SK-N-DZ (cell line): ENCODE measurements around the gene FAM107A. TPM values are rescaled to one million over a fixed set of nuclear protein-coding genes. Genes with fewer than 3 reads are reported as not detected.

ENCODE experiments used
- DNase-seq: peaks from one replicate; pipeline ENCODE4 v3.0.0-alpha.2; 2015; ENCODE audit warnings: low spot score
- polyA plus RNA-seq, 2 experiments: library from polyadenylated mRNA; depleted of rRNA; stranded (reverse); fragments of >200 nt; gene quantifications; 2 replicates each; pipeline ENCODE4 v1.2.3, GENCODE V29; 2014

The FAM107A gene
- polyA plus RNA-seq (2014; cell fraction: cytosol; rRNA removed): 0.13 TPM in 1 of 2 replicates, not detected in the other
- 0.15 TPM in 1 of 2 replicates, not detected in the other for polyA plus RNA-seq (2014; cell fraction: nucleus; rRNA removed)

- DNase-seq: no peak
Measured at GRCh38 chr3:58577269-58577821, at the start of gene FAM107A. Gene FAM107A, minus strand, starts transcription at chr3:58577391. Its CDS starts 7,531 bp downstream, at chr3:58569860.

DNA sequence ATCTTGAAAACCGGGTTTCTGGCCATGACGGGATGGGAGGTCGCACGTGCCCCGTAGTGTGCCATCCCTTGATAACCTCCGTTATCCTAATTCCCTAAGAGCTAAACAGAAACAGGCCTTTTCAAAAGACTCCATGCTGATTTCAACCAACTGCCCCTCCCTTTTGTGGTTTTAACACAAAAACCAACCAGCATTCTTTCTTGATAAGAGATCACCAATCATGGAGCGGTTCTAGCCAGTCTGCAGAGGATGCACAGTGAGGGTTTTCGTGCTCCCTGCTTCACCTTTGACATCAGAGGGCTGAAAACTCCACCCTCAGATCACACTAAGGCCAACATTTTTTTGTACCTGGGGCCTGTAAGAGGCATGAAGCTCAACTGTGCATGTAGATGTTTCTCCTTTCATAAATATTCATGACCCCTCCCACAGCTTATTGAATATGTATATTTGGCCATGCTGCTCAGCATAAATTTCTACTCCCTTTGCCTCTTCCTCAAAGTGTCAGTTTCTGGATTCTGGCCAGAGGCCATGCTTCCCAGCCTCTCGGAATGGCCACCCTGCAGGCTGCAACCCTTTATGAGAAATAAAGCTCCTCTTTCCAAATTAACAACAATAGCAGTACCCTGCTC, 48.1 kb upstream of the FAM107A start:
- DNase-seq: no peak

GRCh38 chr3:58624550-58624949, 47.4 kb upstream of the FAM107A start:
- no peak for DNase-seq

DNA sequence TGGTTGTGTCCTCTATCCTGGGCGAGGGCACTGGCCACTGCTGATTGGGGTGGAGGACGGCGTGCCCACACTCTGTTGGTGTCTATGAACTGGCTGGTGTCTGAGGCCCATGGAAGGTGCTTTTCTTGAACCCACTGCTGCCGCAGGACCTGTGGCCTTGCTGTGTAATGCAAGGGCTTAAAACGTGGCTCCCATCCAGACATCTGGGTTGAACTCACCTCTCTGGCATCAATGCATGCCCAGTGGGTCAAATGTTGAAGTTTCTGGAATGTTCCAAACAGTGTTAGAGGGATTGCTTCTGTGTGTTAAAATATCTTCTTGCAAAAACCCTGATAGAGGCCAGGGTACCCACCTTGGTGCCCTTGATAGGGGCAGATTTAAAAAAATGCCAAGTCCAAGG, 46.8 kb upstream of the FAM107A start:
- DNase-seq: no peak

GRCh38 chr3:58623478-58623877, 46.3 kb upstream of the FAM107A start:
- DNase-seq: no peak

DNA sequence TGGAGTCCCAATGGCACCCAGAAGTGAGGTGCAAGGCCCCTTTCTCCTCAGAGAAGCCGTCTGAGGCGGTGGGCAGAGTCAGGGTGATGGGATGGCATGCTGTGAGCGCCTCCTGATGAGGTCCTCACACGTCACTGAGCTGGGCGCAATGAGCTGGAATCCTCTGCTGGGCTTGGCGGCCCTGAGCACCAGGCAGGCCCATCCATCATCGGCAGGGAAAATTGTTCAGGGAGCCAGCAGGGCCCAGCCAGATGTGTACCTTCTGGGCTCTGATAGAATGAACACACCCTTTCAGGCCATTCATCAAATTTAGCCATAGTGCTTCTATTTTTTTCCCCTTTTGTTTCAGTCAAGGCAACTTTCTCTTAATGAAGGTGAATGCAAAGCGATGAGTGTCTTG, 45.7 kb upstream of the FAM107A start:
- DNase-seq: no peak

GRCh38 chr3:58622436-58622835, 45.2 kb upstream of the FAM107A start:
- no peak for DNase-seq

DNA sequence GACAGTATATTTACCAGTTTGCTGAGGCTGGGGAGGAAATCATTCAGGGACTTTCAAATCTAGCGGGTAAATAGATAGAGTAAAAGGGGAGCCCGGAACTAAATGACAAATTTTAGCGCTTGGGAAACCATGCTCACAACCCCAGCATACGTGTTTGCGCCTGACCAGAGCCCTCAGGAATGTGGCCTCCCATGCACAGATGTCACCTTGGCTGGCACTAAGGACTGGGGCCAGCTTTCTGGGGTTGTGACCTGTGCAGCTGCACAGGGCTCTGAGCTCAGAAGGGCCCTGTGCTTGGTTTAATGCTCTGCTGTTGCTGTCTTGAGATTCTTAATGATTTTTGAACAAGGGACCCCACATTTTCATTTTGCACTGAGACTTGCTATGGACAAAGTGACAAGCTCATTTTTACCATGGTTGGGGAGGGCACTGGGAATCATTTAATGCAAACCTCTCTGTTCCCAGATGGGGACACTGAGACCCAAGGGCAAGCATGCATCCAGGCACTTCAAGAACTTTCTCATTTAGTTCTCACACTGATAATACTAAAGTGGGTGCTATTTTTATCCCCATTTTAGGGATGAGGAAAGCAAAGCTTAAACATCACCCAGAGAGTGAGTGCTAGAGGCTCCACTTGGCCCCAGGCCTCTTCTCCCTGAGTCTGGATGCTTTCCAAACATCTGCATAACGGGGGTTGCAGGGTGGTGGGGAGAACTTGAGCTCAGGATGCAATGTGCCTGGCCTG, 44.1 kb upstream of the FAM107A start:
- DNase-seq: no peak

- no peak for DNase-seq
Measured at GRCh38 chr3:58620421-58620820, 43.2 kb upstream of the FAM107A start.

DNA sequence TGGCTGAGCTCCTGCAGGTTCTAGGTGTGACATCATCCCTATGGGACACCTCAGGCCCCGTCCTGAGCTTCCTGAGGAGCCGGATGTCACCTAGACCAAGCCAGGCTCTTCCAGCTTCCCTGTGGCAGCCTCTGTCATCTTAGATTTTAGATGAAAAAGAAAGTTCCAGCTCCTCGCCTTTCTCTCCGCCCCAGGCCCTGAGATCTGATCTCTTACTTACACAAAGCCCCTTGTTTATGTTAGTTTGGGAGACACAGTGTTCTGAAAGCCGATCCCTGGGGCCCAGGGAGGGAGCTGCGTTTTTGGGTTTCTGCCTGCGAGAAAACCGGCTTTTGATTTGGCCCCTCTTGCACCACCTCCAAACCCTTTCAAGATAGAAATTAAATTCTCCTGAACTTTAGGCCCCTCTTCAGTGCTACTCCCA, 40.2 kb upstream of the FAM107A start:
- DNase-seq: no peak

- no peak for DNase-seq
Measured at GRCh38 chr3:58613236-58614132, 36.3 kb upstream of the FAM107A start.

DNA sequence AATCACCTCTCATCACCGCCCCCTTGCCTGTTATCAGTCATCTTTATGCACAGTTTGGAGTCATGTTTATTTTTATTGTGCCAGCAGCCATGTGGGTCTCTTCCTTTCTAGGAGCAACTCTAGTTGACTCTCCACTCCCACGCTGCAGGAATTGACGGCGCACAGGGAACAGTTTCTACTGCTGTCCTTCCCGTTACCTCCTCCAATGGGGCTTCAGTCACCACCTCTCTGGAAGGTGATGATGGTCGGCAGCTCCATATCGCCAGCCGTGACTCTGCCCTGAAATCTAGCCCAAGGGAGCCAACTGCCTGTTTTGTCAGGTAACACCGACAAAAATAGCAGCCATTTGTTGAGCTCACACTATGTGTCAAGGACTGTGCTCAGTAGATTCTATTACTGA, 35.6 kb upstream of the FAM107A start:
- DNase-seq: no peak

DNA sequence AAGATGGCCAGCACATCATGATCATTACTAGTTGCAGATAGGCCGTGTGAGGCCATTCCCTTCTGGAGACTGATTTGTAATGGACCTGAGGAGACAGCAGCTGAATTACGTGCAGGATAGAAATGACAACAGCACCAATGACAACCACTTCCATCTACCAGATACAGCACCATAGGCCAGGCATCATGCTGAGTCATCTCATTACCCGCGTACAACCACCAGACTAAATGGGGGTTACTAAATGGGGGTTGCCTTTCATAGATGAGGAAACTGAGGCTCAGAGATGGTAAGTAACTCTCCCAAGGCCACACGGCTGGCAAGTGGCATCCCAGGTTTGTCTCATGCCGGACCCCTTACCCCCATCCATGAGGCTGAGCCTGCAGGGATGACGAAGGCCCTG, 32.8 kb upstream of the FAM107A start:
- DNase-seq: no peak

GRCh38 chr3:58608648-58609047, 31.5 kb upstream of the FAM107A start:
- no peak for DNase-seq

DNA sequence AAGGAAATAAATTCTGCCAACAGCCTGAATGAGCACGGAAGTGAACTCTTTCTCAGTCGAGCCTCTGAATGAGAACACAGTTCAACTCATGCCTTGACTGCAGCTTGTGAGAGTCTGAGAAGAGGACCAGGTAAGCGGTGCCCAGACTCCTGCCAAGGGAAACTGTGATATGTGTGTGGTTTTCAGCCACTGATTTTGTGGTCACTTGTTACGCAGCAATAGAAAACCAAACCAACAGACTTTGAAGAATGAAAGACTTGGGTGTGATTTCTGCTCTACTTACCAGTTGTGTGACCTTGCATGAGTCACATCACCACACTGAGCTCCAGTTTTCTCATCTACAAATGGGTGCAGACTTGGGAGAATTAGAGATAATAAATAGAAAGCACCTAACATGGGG, 30.6 kb upstream of the FAM107A start:
- no peak for DNase-seq

DNA sequence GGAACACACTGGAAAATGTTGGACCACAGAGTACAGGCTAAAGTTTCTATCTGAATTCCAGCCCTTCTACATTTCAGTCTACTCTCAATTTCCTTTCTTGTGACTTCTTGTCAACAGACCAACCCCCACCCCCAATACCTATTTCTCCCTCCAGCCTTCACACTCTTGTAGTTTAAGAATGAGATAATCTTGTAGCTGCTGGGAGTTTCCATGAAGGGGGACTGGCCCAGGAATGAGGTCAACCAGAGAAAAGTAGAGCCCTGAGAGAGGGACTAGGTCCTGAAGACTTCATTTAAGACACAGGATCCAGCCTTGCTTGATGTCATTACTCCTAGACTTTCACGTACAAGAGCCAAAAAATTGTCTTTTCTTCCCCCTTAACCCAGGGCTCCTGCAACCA, 29.5 kb upstream of the FAM107A start:
- DNase-seq: no peak

- no peak for DNase-seq
Measured at GRCh38 chr3:58604031-58604430, 26.8 kb upstream of the FAM107A start.

DNA sequence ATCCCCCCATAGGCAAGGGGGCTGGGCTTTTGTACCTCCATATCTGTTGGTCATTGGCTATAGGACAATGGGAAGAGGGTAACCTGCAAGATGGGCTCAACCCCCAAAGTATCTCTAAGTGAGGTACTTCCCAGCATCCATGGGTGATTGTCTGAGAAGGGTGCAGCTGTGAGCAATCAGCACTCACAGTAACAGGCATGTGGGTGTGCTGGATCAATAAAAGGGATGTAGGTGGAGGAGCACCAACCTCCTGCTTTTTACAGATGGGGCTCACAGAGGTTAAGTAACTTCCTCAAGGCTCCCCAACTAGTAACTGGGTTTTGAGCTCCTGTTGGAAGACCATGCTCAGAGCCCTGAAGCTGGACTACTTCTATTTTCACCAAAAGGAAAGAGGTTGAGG, 26.4 kb upstream of the FAM107A start:
- no peak for DNase-seq

- no peak for DNase-seq
Measured at GRCh38 chr3:58597770-58598310, 20.6 kb upstream of the FAM107A start.

DNA sequence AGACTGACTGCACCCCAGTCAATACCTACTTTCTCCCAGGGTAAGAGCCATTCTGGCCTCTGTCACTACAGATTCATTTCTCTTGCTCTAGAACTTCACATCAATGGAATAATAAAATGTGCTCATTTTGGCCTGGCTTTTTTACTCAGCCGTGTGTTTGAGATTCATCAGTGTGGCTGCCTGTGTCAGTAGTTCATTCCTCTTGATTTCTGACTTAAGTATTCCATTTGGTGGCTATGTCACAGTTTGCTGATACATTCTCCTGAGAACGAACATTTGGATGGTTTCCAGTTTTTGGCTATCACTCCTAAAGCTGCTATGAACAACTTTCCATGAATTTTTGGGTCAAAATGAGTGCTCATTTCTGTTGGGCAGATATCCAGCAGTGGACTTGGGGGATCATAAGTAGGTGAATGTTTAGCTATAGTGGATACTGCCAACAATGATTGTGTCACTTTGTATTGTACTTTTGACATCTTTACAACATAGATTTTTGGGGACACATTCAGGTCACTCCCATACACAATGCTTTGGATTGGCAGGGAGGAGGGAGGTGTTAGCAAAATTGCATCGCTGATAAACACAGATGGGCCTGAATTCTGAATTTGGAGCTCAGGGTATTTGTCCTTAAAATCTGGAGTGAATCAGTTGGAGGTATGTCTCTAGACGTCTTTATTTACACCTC, 19.8 kb upstream of the FAM107A start:
- no peak for DNase-seq

DNA sequence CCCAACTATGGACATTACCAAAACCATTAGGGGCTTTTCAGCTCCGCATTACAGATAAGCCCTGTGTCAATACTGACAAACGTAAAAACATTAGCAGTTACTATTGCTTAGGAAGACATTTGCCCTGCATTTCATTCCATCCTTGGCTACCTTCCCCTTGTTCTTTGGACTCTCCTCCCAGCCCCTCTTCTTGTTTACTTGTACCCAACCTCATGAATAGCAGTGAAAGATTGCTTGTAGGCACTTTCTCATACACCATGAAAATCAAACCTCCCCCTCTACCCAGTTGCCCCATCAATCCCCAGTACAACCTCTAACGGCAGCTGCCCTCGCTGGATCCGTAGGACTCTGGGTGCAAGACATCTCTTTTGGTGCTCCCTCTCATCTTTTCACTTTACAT, 16.9 kb upstream of the FAM107A start:
- DNase-seq: no peak
